Muscle layer of colon (tissue), 2 donors: ENCODE results near the gene PPP1R9B.

Experiments
- H3K27ac ChIP-seq: one replicate; pipeline ENCODE4 v1.7.0; 2013; ENCODE audit warnings: low read depth, mild to moderate bottlenecking, low read length, moderate library complexity
- H3K27me3 ChIP-seq, 2 donors: one replicate each; pipeline ENCODE4 v1.7.0; 2013; ENCODE audit warnings: low read length in 2 of 2, mild to moderate bottlenecking in 2 of 2; ENCODE audit not compliant: insufficient read depth in 2 of 2, control insufficient read depth in 1 of 2
- H3K36me3 ChIP-seq: one replicate; pipeline ENCODE4 v1.7.0; 2013; ENCODE audit warnings: mild to moderate bottlenecking, low read length; ENCODE audit not compliant: insufficient read depth
- H3K4me1 ChIP-seq: one replicate; pipeline ENCODE4 v1.7.0; 2013; ENCODE audit warnings: mild to moderate bottlenecking, low read length; ENCODE audit not compliant: insufficient read depth
- H3K4me3 ChIP-seq, 2 donors: one replicate each; pipeline ENCODE4 v1.7.0; 2013; ENCODE audit warnings: low read length in 2 of 2, low read depth in 1 of 2, mild to moderate bottlenecking in 1 of 2, moderate library complexity in 1 of 2
- H3K9ac ChIP-seq: one replicate; pipeline ENCODE4 v1.7.0; 2013; ENCODE audit warnings: low read length
- H3K9me3 ChIP-seq: one replicate; pipeline ENCODE4 v1.7.0; 2013; ENCODE audit warnings: mild to moderate bottlenecking, low read length
- donor health status: abdominal sarcoma.
- donor health status: Adenocarcinoma of cecum.

PPP1R9B gene

GRCh38 chr17:50161023-50161910 is 10.8 kb upstream of the PPP1R9B start:
- H3K27ac ChIP-seq: peak overlapping the region; percentile 68

GRCh38 chr17:50157891-50158290 is 7.4 kb upstream of the PPP1R9B start:
- H3K4me1 ChIP-seq: peaks cover 37% of the 10 kb centered on the region
- no peak overlapping the region for H3K9ac ChIP-seq

More at GRCh38 chr17:50161023-50161910, 10.8 kb upstream of the PPP1R9B start:
- Histone ChIP-seq H3K27me3 (no peaks in the 10 kb centered on the region), H3K4me3 (peak overlapping the region; percentile 15 to 65), H3K4me1 (peaks cover 27% of the 10 kb centered on the region), H3K36me3 (no peaks in the 10 kb centered on the region), H3K9ac (peak overlapping the region; percentile 49), H3K9me3 (no peaks in the 10 kb centered on the region)

GRCh38 chr17:50155115-50155819 is 4.8 kb upstream of the PPP1R9B start:
- Histone ChIP-seq H3K4me1 (peaks cover 38% of the 10 kb centered on the region), H3K9me3 (no peaks in the 10 kb centered on the region), H3K36me3 (no peaks in the 10 kb centered on the region), H3K27me3 (no peaks in the 10 kb centered on the region), H3K9ac (no peak overlapping the region), H3K4me3 (peak overlapping the region in 1 of 2 donors; percentile 2), H3K27ac (peak overlapping the region; percentile 63)

More at GRCh38 chr17:50157891-50158290, 7.4 kb upstream of the PPP1R9B start:
- Histone ChIP-seq H3K4me3 (no peak overlapping the region), H3K36me3 (no peaks in the 10 kb centered on the region), H3K27me3 (no peaks in the 10 kb centered on the region), H3K27ac (no peak overlapping the region), H3K9me3 (no peaks in the 10 kb centered on the region)

GRCh38 chr17:50154604-50155003 is 4.1 kb upstream of the PPP1R9B start:
- Histone ChIP-seq H3K27me3 (no peaks in the 10 kb centered on the region), H3K9me3 (no peaks in the 10 kb centered on the region), H3K27ac (peak overlapping the region; percentile 63), H3K4me3 (no peak overlapping the region), H3K9ac (no peak overlapping the region), H3K4me1 (peaks cover 38% of the 10 kb centered on the region), H3K36me3 (no peaks in the 10 kb centered on the region)

GRCh38 chr17:50153650-50154575 is 3.4 kb upstream of the PPP1R9B start:
- no peaks in the 10 kb centered on the region for H3K36me3 ChIP-seq
- peak overlapping the region; percentile 100 for H3K27ac ChIP-seq
- no peak overlapping the region for H3K4me3 ChIP-seq
- peaks cover 38% of the 10 kb centered on the region for H3K4me1 ChIP-seq
- H3K9me3 ChIP-seq: no peaks in the 10 kb centered on the region
- no peak overlapping the region for H3K9ac ChIP-seq
- H3K27me3 ChIP-seq: no peaks in the 10 kb centered on the region

- no peaks in the 10 kb centered on the region for H3K9me3 ChIP-seq
- H3K9ac ChIP-seq: peak overlapping the region; percentile 61
- no peaks in the 10 kb centered on the region for H3K36me3 ChIP-seq
- H3K27me3 ChIP-seq: no peaks in the 10 kb centered on the region
- peak overlapping the region in 1 of 2 donors; percentile 83 for H3K4me3 ChIP-seq
- peak overlapping the region; percentile 100 for H3K27ac ChIP-seq
- H3K4me1 ChIP-seq: peaks cover 47% of the 10 kb centered on the region
Measured at GRCh38 chr17:50152736-50153135, 2.3 kb upstream of the PPP1R9B start.

- Histone ChIP-seq H3K9ac (peak overlapping the region; percentile 61), H3K27me3 (no peaks in the 10 kb centered on the region), H3K4me1 (peaks cover 54% of the 10 kb centered on the region), H3K9me3 (no peaks in the 10 kb centered on the region), H3K36me3 (no peaks in the 10 kb centered on the region), H3K4me3 (peak overlapping the region; percentile 22 to 83), H3K27ac (peak overlapping the region; percentile 100)
Measured at GRCh38 chr17:50151937-50152547, 1.6 kb upstream of the PPP1R9B start.

- Histone ChIP-seq H3K27me3 (no peaks in the 10 kb centered on the region), H3K9ac (peak overlapping the region; percentile 80), H3K27ac (peak overlapping the region; percentile 100), H3K9me3 (no peaks in the 10 kb centered on the region), H3K4me3 (peak overlapping the region; percentile 73 to 79), H3K4me1 (peaks cover 61% of the 10 kb centered on the region), H3K36me3 (no peaks in the 10 kb centered on the region)
Measured at GRCh38 chr17:50151041-50151936, 812 bp upstream of the PPP1R9B start.

GRCh38 chr17:50149417-50150353 is 792 bp downstream of the PPP1R9B start:
- Histone ChIP-seq H3K9me3 (no peaks in the 10 kb centered on the region), H3K4me3 (peak overlapping the region; percentile 79 to 88), H3K9ac (no peak overlapping the region), H3K4me1 (peaks cover 70% of the 10 kb centered on the region), H3K27ac (peak overlapping the region; percentile 90), H3K36me3 (peaks cover 7% of the 10 kb centered on the region), H3K27me3 (no peaks in the 10 kb centered on the region)
